Measurements from ENCODE around the gene GAK.

GAK gene

GRCh38 chr4:907691-908425 lies 24.3 kb downstream of the GAK start:
- no peak for DNase-seq (ENCODE audit: low read depth)

- no peak for DNase-seq (ENCODE audit: low read depth)
These were observed 25.1 kb downstream of the GAK start for GRCh38 chr4:907103-907400.

DNA sequence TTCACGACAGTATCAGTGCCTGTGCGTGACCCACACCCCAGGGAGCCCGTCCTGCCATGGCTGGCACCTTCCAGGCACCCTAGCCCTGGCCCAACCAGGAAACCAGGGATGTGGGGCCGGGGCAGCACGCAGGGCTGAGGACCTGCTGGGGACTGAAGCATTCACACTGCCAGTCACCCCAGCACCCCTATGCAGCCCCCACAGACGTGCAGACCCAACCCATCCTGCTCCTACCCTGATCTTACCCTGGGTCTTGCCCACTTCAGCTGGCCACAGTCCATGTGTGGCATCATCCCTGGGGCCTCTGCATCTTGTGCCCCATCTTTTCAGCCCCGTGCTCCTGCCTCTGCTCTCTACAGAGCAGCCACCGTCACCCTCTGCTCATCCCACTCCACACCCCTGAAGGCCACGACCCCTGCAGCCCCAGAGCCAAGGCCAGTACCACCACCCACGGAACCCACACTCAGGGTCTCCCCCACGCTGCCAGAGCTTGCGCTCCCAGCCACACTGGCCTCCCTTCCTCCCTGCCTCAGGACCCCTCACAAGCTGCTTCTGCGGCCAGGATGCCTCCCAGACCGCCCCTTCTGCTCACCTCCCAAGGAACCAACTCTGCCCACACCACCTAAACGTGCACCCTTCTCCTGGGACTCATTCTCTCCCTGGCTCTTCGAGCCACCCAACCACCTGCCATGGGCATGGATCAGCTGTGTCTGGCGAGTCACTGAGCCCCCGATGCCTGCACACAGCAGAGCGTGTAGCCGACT lies 25.6 kb downstream of the GAK start:
- DNase-seq (ENCODE audit: low read depth): no peak

- no peak for DNase-seq (ENCODE audit: low read depth)
These were observed 26.4 kb downstream of the GAK start for GRCh38 chr4:905485-906338.

GRCh38 chr4:903066-904046 lies 28.8 kb downstream of the GAK start:
- no peak for DNase-seq (ENCODE audit: low read depth)

- DNase-seq (ENCODE audit: low read depth): no peak
These were observed 30.8 kb downstream of the GAK start for GRCh38 chr4:901192-901910.

DNA sequence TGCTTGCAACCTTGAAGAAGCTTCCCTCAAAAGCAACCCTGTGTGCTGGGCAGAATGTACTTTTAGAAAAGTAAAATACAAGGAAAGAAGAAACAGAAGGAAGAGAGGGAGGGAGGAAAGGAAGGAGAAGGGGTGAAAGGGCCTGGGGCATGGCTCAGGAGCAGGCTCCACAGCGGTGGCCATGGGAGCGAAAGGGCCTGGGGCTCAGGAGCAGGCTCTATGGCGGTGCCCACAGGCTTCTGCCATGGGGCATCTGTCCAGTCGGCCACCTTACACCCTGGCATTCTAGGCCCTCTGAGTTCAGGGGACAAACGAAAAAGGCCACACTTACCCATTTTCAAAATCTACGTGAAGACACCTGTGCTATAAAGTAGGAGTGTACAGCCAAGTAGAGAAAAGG lies 31.4 kb downstream of the GAK start:
- DNase-seq (ENCODE audit: low read depth): no peak

DNA sequence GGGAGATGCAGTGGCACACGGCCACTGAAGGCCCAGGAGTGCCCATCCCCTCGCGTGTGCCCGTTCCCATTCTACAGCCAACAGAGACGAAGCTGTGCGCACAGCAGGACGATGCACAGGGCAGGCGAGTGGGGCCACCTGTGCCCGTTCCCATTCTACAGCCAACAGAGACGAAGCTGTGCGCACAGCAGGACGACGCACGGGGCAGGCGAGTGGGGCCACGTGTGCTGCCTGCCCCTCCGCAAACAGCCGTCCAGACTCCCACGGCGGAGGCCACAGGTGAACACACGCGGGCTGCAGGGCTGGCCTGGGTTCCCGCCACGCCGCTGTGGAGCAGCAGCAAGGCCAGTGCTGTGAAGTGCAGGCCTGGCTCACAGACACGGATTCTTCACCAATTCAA lies 32.0 kb downstream of the GAK start:
- DNase-seq (ENCODE audit: low read depth): no peak

GRCh38 chr4:899556-899906 lies 32.6 kb downstream of the GAK start:
- no peak for DNase-seq (ENCODE audit: low read depth)

DNA sequence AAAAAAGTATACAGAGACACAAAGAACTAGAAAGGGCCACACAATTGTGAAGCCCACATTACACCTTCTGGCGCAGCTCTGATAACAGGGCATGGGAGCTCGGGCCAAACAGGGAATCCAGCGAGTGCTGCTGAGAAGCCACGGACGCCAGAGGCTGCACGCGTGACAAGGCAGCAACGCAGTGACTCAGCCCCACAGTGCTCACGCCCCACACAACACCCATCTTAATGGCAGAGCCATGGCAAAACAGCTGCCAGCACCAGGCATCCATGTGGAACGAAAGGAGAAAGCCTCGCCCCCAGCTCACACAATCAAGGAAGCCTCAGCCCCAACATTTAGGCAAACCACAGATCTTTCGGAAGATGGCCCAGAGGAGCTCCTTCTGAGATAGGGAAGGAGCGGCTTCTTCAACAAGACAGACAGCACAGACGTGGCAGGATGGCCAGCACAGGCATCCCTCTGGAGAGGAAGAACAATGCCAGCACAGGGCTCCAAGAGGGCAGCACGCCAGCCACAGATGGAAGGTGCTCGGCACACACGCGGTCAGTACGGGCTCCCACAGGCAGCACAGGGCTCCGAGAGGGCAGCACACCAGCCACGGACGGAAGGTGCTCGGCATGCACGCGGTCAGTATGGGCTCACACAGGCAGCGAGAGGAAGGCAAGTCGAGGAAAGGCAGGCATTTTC lies 33.1 kb downstream of the GAK start:
- no peak for DNase-seq (ENCODE audit: low read depth)

- no peak for DNase-seq (ENCODE audit: low read depth)
These were observed 34.0 kb downstream of the GAK start for GRCh38 chr4:898123-898522.

DNA sequence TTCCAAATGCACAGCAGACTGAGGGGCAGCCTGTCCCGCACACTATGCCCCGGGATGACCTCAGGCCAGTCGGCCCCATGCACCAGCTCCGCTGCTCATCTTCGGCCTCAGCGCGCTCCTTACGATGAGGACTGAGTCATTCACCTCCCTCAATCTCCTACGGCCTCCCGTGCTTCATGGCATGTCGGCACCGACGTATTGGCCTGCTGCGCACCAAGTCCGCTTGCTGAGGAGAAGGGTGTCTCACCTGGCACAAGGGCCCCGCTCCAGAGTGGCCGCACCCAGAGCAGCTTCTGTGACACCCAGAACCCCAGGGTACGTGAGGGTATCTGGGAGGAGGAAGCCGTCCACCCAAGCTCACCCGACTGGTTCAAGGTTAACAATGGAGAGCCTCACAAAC lies 35.5 kb downstream of the GAK start:
- no peak for DNase-seq (ENCODE audit: low read depth)

DNA sequence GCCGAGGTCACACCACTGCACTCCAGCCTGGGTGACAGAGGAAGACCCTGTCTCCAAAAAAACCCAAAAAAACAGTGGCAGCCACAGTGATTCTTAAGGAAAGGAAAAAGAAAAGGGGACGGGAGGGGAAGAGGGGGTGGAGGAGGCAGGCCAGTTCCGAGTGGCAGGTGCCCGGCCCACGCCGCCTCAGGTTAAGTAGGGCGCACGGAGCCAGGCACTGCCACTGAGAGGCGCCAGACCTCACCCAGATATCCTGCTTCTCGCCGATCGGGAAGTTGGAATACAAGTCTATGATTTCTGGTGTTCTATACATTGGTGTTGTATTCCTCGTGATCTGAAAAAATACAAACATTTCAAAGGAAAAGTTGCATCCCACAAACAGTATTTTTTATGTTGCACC lies 35.9 kb downstream of the GAK start:
- DNase-seq (ENCODE audit: low read depth): no peak

DNA sequence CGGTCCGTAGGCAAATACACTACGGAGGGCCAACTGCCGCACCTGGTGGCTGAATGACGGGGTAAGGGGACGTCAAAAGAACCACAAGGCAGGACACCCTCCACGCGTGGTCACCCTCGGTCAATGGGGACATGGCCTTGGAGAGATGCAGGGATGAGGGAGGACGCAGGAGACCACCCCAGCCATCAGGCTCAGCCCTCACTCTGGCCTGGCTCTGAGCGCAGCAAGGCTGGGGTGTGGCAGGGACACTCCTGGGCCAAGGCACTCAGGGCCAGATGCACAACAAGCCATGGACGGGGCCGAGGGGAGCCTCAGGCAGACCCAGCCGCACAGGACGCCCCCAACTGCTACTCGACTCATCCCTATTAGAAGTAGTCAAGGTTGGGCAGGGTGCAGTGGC lies 36.5 kb downstream of the GAK start:
- no peak for DNase-seq (ENCODE audit: low read depth)

GRCh38 chr4:893995-894705 lies 38.0 kb downstream of the GAK start:
- DNase-seq (ENCODE audit: low read depth): no peak

GRCh38 chr4:893276-893994 lies 38.7 kb downstream of the GAK start:
- no peak for DNase-seq (ENCODE audit: low read depth)

DNA sequence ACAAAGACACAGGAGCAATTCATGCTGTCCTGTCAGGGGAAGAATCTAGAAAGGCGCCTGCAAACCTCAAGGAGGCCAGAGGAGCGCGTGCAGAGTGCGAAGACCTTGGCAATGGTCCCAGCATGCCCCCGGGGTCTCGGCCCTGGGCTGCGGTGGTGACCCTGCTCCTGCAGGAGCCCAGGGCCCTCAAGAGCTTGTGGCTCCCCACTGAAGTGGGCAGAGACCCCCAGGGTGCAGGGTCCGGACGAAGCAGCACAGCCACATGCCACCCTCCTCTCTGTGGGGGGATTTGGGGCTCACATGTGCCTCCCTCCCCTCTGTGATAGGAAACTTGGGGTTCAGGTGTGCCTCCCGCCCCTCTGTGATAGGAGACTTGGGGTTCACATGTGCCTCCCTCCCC lies 39.3 kb downstream of the GAK start:
- no peak for DNase-seq (ENCODE audit: low read depth)

- no peak for DNase-seq (ENCODE audit: low read depth)
These were observed 40.4 kb downstream of the GAK start for GRCh38 chr4:891747-892146.

DNA sequence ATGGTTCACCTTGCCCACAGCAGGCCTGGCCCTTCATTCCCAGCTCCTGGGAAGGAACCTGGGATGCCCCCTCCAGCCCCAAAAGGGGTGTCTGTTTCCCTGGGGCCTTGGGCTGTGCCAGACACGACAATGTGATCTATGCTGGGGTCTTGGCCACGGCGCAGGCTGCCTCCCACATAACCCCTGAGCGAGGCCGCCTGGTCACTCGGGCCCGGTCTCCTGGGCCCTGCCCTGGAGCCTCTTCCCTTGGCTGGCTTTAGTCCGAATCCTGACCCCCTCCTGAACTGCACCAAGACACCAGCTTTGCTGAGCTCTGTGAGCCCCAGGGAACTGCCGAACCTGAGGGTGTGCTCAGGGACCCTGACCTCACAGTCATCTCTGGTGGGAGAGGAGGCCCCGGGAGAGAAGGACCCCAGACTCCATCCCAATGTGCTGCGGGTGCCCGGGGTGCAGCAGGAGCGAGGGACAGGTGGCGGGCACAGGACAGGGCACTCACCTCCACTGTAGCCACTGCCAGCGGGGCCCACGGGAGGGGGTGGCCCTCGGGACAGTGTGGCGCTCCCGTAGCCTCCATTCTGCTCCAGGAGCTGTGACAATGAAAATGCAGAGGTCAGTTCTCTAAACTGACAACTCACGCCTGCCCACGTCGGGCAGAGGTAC lies 42.0 kb downstream of the GAK start:
- DNase-seq (ENCODE audit: low read depth): no peak

All from stimulated activated CD4-positive, alpha-beta T cell treated with anti-CD3 and anti-CD28 coated beads, Interleukin-2, amount 100 ng/mL, for 4 hours (primary cell).